Esophagus (tissue), 2 donors: Measurements from ENCODE around the gene AP4M1. TPM values are rescaled to one million over a fixed set of nuclear protein-coding genes. Genes with fewer than 3 reads are reported as not detected.

Experiments used
- H3K27ac ChIP-seq, 2 donors: one replicate each; pipeline ENCODE4 v1.5.1; 2013; ENCODE audit warnings: low read depth in 2 of 2, mild to moderate bottlenecking in 2 of 2, inconsistent platforms in 1 of 2, low read length in 1 of 2, moderate library complexity in 1 of 2
- H3K27me3 ChIP-seq, 2 donors: one replicate each; pipeline ENCODE4 v1.6.1; 2013; ENCODE audit warnings: low read length in 2 of 2, control low read depth in 1 of 2, mild to moderate bottlenecking in 1 of 2; ENCODE audit not compliant: insufficient read depth in 2 of 2, control insufficient read depth in 1 of 2
- H3K36me3 ChIP-seq, 2 donors: one replicate each; pipeline ENCODE4 v1.6.1; 2013; ENCODE audit warnings: low read length in 1 of 2; ENCODE audit not compliant: control insufficient read depth in 2 of 2, insufficient read depth in 2 of 2
- H3K4me1 ChIP-seq, 2 donors: one replicate each; pipeline ENCODE4 v1.6.1; 2013; ENCODE audit warnings: low read length in 1 of 2; ENCODE audit not compliant: control insufficient read depth in 2 of 2, insufficient read depth in 2 of 2
- H3K4me3 ChIP-seq, 2 donors: one replicate each; pipeline ENCODE4 v1.5.1; 2013; ENCODE audit warnings: low read length in 2 of 2, mild to moderate bottlenecking in 2 of 2, low read depth in 1 of 2, moderate library complexity in 1 of 2
- H3K9me3 ChIP-seq, 2 donors: one replicate each; pipeline ENCODE4 v1.6.1; 2013; ENCODE audit warnings: mild to moderate bottlenecking in 2 of 2, low read depth in 1 of 2, low read length in 1 of 2, moderate library complexity in 1 of 2; ENCODE audit not compliant: control insufficient read depth in 2 of 2, insufficient read depth in 1 of 2
- WGBS, 2 donors: extraction: QIAGEN DNeasy Blood & Tissue Kit; methylation state at CpG; one replicate each; pipeline ENCODE4 v1.1.7; 2013; 5-methylcytosine and 5-hydroxymethylcytosine counted together
- polyA plus RNA-seq, 2 donors: library from polyadenylated mRNA; stranded (reverse); fragments of 200-250 nt; gene quantifications; one replicate each; pipeline ENCODE4 v1.2.3, GENCODE V29; 2013
- donor health status: healthy with polysubstance abuse.
- donor health status: Bipolar disorder and iron deficiency.

AP4M1 gene
- polyA plus RNA-seq, 2 donors, result 17.3 to 19.3 TPM

DNA sequence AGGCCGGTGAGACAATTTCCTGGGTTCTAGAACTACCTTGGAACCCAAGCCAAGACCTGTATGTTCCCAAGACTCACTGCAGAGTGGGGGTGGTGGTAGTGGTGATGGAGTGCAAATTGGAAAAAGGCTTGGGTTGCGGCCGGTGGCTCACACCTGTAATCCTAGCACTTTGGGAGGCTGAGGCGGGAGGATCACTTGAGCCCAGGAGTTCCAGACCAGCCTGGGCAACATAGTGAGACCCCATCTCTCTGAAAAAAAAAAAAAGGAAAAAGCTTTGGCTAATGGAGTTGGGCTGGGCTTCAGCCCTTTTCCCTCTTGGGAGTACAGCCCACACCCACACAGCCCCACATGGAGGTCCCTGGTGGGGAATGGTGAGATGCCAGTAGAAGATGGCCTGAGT is 4.1 kb downstream of the AP4M1 start:
- H3K36me3 ChIP-seq, result peaks cover 0 to 37% of the 10 kb centered on the region in 2 donors

DNA sequence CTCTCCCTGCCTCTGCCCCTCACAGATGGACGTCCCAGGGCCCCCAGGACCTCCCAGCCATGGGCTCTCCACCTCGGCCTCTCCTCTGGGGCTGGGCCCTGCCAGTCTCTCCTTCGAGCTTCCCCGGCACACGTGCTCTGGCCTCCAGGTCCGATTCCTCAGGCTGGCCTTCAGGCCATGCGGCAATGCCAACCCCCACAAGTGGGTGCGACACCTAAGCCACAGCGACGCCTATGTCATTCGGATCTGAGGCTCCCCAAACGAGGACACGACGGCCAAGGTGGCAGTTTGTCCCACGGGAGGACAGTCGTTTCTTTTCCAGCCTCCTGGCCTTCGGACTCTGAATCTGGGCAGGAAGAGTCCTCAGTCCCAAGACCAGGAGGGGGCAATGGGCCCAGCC is 5.2 kb downstream of the AP4M1 start:
- 79 to 82% methylated on average over 17 of the region's 17 CpGs for WGBS, 2 donors
- Histone ChIP-seq H3K27me3 (no peaks in the 10 kb centered on the region), H3K4me3 (no peak overlapping the region), H3K9me3 (no peaks in the 10 kb centered on the region), H3K27ac (no peak overlapping the region), H3K4me1 (peaks cover 0 to 6% of the 10 kb centered on the region in 2 donors), H3K36me3 (peaks cover 0 to 45% of the 10 kb centered on the region in 2 donors)

More for the DNA sequence above, 4.1 kb downstream of the AP4M1 start:
- no peak overlapping the region for H3K4me3 ChIP-seq
- no peaks in the 10 kb centered on the region for H3K27me3 ChIP-seq
- peaks cover 0 to 6% of the 10 kb centered on the region in 2 donors for H3K4me1 ChIP-seq
- WGBS, 2 donors, result 94 to 98% methylated on average over 4 of the region's 4 CpGs
- H3K9me3 ChIP-seq, result no peaks in the 10 kb centered on the region
- no peak overlapping the region for H3K27ac ChIP-seq

GRCh38 chr7:100107125-100107737 is 5.8 kb downstream of the AP4M1 start:
- Histone ChIP-seq H3K27me3 (no peaks in the 10 kb centered on the region), H3K4me3 (no peak overlapping the region), H3K36me3 (peaks cover 0 to 51% of the 10 kb centered on the region in 2 donors), H3K9me3 (no peaks in the 10 kb centered on the region), H3K4me1 (peaks cover 0 to 5% of the 10 kb centered on the region in 2 donors), H3K27ac (no peak overlapping the region)
- 78 to 82% methylated on average over 25 of the region's 25 CpGs for WGBS, 2 donors

DNA sequence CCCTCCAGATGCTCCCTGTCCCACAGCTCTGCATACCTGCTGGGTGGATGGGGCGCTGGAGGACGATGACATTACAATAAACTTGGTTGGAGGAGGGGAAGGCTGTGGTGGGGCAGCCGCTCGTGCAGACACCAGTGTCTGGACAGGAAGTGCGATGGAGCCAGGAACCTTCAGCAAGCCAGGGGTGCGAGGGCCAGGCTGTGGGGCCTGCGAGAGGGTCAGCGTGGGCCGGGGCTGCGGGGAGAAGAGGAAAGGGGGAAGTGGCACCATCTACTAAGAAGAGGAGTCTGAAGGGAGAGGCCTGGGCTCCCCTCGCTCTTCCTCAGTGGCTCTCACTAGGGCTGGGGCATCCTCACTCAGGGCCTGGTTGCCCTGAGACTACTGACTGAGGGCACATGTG is 6.4 kb downstream of the AP4M1 start:
- H3K9me3 ChIP-seq, result no peaks in the 10 kb centered on the region
- WGBS, 2 donors, result 80 to 84% methylated on average over 9 to 11 of the region's 11 CpGs
- H3K27ac ChIP-seq, result no peak overlapping the region
- H3K4me3 ChIP-seq, result no peak overlapping the region
- H3K27me3 ChIP-seq, result no peaks in the 10 kb centered on the region
- peaks cover 0 to 51% of the 10 kb centered on the region in 2 donors for H3K36me3 ChIP-seq
- no peaks in the 10 kb centered on the region for H3K4me1 ChIP-seq

DNA sequence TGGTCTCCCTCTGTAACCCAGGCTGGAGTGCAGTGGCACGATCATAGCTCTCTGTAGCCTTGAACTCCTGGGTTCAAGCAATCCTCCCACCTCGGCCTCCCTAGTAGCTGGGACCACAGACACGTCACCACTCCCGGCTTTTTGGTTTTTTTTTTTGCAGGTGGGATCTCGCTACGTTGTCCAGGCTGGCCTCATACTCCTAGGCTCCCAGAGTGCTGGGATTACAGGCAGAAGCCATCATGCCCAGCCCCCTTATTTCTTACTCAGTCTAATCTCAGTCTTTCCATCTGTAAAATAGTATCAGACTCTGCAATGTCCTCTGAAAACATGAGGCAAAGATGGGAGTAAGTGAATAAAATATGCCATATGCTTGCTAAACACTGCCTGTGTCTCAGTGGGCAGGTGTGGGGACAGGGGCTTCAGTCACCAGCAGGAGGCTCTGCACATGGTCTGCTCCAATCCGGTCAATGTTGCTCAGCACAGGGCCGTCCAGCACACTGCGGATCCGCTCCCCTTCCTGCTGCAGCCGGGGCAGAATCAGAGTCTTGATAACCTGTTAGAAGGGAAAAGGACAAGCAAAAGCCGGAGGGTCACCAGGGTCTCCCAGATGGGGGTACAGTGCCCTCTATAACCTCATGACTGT is 8.2 kb downstream of the AP4M1 start:
- peaks cover 0 to 58% of the 10 kb centered on the region in 2 donors for H3K36me3 ChIP-seq

DNA sequence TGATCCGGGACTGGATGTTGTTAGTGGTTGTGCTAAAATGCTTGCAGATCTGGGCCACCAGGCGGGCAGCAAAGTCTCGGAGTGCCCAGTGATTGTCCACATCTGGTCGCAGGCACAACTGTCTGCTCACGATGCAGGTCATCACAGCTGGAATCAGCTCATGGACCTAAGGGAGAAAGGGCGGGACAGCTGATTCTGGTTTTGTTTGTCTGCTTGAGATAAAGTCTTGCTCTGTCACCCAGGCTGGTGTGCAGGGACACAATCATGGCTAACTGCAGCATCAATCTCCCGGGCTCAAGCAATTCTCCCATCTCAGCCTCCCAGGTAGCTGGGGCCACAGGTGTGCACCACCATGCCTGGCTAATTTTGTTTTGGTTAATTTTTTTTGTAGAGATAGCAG is 9.7 kb downstream of the AP4M1 start:
- no peak overlapping the region for H3K4me3 ChIP-seq
- no peak overlapping the region for H3K27ac ChIP-seq
- H3K9me3 ChIP-seq, result no peaks in the 10 kb centered on the region
- 95 to 96% methylated on average over 7 of the region's 7 CpGs for WGBS, 2 donors
- H3K4me1 ChIP-seq, result no peaks in the 10 kb centered on the region
- no peaks in the 10 kb centered on the region for H3K27me3 ChIP-seq
- peaks cover 0 to 49% of the 10 kb centered on the region in 2 donors for H3K36me3 ChIP-seq

More for the DNA sequence above, 8.2 kb downstream of the AP4M1 start:
- no peaks in the 10 kb centered on the region for H3K27me3 ChIP-seq
- H3K27ac ChIP-seq, result no peak overlapping the region
- no peak overlapping the region for H3K4me3 ChIP-seq
- no peaks in the 10 kb centered on the region for H3K9me3 ChIP-seq
- 90 to 92% methylated on average over 12 of the region's 12 CpGs for WGBS, 2 donors
- H3K4me1 ChIP-seq, result no peaks in the 10 kb centered on the region

DNA sequence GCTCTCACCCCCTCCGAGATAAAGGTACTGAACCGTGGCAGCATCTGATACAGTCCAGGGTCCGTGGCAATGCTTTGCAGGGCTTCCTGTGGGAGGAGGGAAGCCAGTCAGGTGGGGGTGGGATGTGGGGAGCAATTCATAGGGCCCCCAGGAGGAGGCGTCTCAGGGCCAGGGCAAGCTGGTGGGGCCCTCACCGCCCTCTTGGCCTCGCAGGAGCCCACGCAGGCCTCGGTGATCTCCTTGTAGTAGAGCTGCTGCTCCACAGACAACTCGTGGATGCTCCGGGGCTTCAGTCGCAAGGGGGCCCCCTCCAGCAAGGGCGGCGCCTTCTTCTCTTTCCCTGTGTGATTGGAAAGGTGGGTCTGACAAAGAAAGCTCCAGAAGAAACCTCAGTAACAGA is 10.5 kb downstream of the AP4M1 start:
- no peaks in the 10 kb centered on the region for H3K9me3 ChIP-seq
- H3K4me3 ChIP-seq, result no peak overlapping the region
- no peak overlapping the region for H3K27ac ChIP-seq
- WGBS, 2 donors, result 89 to 90% methylated on average over 13 of the region's 13 CpGs
- no peaks in the 10 kb centered on the region for H3K27me3 ChIP-seq
- no peaks in the 10 kb centered on the region for H3K4me1 ChIP-seq
- H3K36me3 ChIP-seq, result peaks cover 0 to 44% of the 10 kb centered on the region in 2 donors

GRCh38 chr7:100115026-100115425 is 13.6 kb downstream of the AP4M1 start:
- Histone ChIP-seq H3K4me3 (no peak overlapping the region), H3K27me3 (no peaks in the 10 kb centered on the region), H3K27ac (no peak overlapping the region), H3K9me3 (no peaks in the 10 kb centered on the region), H3K36me3 (peaks cover 0 to 23% of the 10 kb centered on the region in 2 donors), H3K4me1 (no peaks in the 10 kb centered on the region)
- WGBS, 2 donors, result 92% methylated on average over 7 of the region's 7 CpGs

GRCh38 chr7:100118388-100119071 is 17.1 kb downstream of the AP4M1 start:
- Histone ChIP-seq H3K27me3 (no peaks in the 10 kb centered on the region), H3K9me3 (no peaks in the 10 kb centered on the region), H3K4me1 (no peaks in the 10 kb centered on the region), H3K36me3 (peaks cover 0 to 6% of the 10 kb centered on the region in 2 donors), H3K4me3 (peak overlapping the region; percentile 86 to 89), H3K27ac (peak overlapping the region; percentile 88 to 91)
- 19 to 20% methylated on average over 18 of the region's 18 CpGs for WGBS, 2 donors
